NCI-H2081 (cell line): ENCODE data around the gene IDH3G.

Source experiments
- DNase-seq, 2 experiments: peaks; one replicate each; lab custom pipeline; 2025; lab: John Stamatoyannopoulos, UW

Gene IDH3G

GRCh38 chrX:153773741-153774575 is 20.2 kb downstream of the IDH3G start:
- DNase-seq = no peak

GRCh38 chrX:153773218-153773611 is 21.0 kb downstream of the IDH3G start:
- no peak for DNase-seq

- DNase-seq = no peak
Measured at GRCh38 chrX:153772316-153773217, 21.6 kb downstream of the IDH3G start.

DNA sequence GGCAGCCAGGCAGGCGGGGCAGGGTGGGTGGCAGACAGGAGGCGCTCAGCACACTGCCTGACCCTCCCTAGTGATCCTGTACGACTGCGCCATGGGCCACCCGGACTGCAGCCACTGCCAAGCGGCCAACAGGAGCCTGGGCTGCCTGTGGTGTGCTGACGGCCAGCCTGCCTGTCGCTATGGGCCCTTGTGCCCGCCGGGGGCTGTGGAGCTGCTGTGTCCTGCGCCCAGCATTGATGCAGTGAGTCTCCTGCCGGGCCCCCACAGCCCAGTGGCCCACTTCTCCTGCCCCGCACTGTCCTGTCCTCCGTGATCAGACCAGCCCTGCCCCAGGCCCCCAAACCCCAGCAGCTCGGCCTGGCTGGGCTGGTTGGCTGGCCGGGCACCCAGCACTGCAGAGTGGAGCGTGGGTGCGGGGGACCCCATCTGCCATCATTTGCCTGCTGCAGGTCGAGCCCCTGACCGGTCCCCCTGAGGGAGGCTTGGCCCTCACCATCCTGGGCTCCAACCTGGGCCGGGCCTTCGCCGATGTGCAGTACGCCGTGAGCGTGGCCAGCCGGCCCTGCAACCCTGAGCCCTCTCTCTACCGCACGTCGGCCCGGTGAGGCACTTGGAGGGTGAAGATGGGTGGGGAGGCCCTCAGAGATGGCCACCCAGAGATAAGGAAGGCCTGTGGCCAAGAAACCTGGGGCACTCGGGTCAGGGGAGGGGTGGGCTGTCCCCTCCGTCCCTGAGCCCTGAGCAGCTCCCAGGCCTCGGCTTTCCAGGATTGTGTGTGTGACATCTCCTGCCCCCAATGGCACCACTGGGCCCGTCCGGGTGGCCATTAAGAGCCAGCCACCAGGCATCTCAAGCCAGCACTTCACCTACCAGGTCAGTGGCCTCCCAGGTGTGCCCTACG is 22.5 kb downstream of the IDH3G start:
- no peak for DNase-seq

GRCh38 chrX:153770601-153771414 is 23.4 kb downstream of the IDH3G start:
- no peak for DNase-seq

- DNase-seq = no peak
Measured at GRCh38 chrX:153769865-153770600, 24.1 kb downstream of the IDH3G start.

DNA sequence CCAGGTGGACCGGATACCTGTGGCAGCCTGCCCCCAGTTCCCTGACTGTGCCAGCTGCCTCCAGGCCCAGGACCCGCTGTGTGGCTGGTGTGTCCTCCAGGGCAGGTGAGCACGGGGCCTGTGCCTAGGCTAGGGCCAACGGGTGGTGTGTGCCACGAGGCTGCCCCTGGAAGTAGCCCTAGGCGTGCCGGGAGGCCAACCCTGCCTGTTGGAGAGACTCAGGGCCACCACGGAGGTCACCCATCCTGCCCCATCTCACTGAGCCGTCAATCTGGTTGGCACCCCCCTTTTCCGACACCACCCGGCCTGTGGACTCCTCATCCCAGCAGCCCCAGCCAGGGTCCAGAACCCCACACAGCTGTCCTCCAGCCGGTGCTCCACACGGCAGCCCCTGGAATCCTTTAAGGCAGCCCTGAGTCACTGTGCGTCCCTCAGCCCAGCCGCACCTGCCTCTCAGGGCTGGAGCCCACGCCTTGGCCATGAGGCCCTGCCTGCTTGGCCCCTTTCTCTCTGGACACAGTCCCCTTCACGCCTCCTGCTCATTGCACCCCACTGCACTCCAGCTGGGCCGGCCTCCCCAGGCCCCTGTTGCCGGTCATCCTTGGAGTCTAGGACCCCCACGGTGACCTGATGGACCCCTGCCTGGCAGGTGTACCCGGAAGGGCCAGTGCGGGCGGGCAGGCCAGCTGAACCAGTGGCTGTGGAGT is 24.9 kb downstream of the IDH3G start:
- DNase-seq = no peak

- no peak for DNase-seq
Measured at GRCh38 chrX:153768311-153769157, 25.6 kb downstream of the IDH3G start.

GRCh38 chrX:153767674-153768055 is 26.5 kb downstream of the IDH3G start:
- no peak for DNase-seq

DNA sequence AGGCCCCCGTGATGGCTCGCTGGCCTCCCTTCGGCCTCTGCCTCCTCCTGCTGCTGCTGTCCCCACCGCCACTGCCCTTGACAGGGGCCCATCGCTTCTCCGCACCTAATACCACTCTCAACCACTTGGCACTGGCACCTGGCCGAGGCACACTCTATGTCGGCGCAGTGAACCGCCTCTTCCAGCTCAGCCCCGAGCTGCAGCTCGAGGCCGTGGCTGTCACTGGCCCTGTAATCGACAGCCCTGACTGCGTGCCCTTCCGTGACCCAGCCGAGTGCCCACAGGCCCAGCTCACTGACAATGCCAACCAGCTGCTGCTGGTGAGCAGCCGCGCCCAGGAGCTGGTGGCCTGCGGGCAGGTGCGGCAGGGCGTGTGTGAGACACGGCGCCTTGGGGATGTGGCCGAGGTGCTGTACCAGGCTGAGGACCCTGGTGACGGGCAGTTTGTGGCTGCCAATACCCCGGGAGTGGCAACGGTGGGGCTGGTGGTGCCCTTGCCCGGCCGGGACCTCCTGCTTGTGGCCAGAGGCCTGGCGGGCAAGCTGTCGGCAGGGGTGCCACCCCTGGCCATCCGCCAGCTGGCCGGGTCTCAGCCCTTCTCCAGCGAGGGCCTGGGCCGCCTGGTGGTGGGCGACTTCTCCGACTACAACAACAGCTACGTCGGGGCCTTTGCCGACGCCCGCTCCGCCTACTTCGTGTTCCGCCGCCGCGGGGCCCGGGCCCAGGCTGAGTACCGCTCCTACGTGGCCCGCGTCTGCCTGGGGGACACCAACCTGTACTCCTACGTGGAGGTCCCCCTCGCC is 27.1 kb downstream of the IDH3G start:
- DNase-seq = no peak

DNA sequence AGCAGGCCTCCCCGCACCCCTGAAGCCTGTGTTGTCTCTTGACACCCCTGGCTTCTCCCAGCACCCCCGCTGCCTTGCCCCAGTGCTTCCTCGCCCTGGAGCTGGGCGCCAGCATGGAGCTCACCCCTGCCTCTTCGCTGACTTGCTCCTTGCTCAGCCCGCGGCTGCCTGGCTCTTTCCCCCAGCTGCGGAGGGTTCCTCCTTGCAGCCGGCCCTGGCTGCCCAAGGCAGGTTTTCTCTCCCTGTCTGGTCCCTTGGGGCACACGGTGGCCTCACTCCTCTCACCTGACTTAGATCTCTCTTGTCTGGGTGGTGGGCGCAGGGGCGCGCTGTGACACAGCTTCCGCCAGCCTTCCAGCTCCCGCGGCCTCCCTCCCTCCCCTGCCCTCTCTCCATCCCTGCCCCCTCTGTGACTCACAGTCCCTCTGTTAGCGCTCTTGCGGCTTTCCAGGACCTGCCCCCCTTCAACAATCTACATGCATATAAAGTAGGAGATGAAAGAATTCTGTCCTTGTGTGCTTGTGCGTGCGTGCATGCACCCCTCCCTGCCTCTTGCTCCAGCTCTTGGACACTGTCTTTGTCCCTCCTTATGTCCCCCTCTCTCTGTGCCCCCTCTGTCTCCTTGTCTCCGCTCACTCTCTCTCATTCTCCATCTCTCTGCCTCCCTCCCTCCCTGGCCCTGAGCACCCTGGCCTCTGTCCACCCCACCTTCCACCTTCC is 27.9 kb downstream of the IDH3G start:
- DNase-seq = no peak

- no peak for DNase-seq
Measured at GRCh38 chrX:153765138-153766079, 28.8 kb downstream of the IDH3G start.

GRCh38 chrX:153764786-153765137 is 29.4 kb downstream of the IDH3G start:
- DNase-seq = no peak

GRCh38 chrX:153763989-153764755 is 30.0 kb downstream of the IDH3G start, which contains the start of gene PLXNB3:
Gene PLXNB3, plus strand, starts transcription at chrX:153764249. Its CDS starts 1,287 bp downstream, at chrX:153765536.
- peak; percentile 65 to 72 for DNase-seq

- no peak for DNase-seq
Measured at GRCh38 chrX:153763298-153763932, 30.8 kb downstream of the IDH3G start.
